A673 (cell line): ENCODE measurements around the gene CDC42BPB. TPM values are rescaled to one million over a fixed set of nuclear protein-coding genes. Genes with fewer than 3 reads are reported as not detected.

ENCODE experiments used
- BruUV-seq: library from RNA; stranded (reverse); fragments of 400-500 nt; replicated peaks from 2 replicates; lab custom pipeline; 2021; lab: Mats Ljungman, UMichigan
- CTCF ChIA-PET: fragments of 300-600 bp; sonication (Branson Sonifier 250); formaldehyde crosslinking; loops from one replicate; lab custom pipeline; 2022; ENCODE audit warnings: antibody characterized with exemption; lab: Charles Lee
- POLR2A ChIA-PET: fragments of 300-600 bp; sonication (Branson Sonifier 250); formaldehyde crosslinking; loops from one replicate; lab custom pipeline; 2022; ENCODE audit warnings: antibody characterized with exemption; ENCODE audit not compliant: low non-redundant PET; lab: Charles Lee
- DNase-seq: peaks from one replicate; pipeline ENCODE4 v3.0.0-alpha.2; 2015; ENCODE audit warnings: low spot score
- H3K27ac ChIP-seq: fragments of 200-600 bp; sonication (generic); 2 replicates; pipeline ENCODE4 v1.5.1; 2016; ENCODE audit warnings: mixed run types, low read depth, mild to moderate bottlenecking, mixed read lengths, antibody characterized with exemption, low read length; ENCODE audit not compliant: poor library complexity, severe bottlenecking
- H3K27me3 ChIP-seq: fragments of 200-600 bp; sonication (generic); replicated peaks from 2 replicates; pipeline ENCODE4 v1.6.1; 2017; ENCODE audit warnings: mixed run types, low read depth, mild to moderate bottlenecking, mixed read lengths, antibody characterized with exemption, low read length; ENCODE audit not compliant: insufficient read depth, poor library complexity
- H3K36me3 ChIP-seq: fragments of 200-600 bp; sonication (generic); 2 replicates; pipeline ENCODE4 v1.6.1; 2016; ENCODE audit warnings: mixed run types, mild to moderate bottlenecking, mixed read lengths, antibody characterized with exemption, low read length; ENCODE audit not compliant: insufficient read depth, poor library complexity, severe bottlenecking
- H3K4me1 ChIP-seq: fragments of 200-600 bp; sonication (generic); 2 replicates; pipeline ENCODE4 v1.6.1; 2017; ENCODE audit warnings: mixed run types, mild to moderate bottlenecking, mixed read lengths, antibody characterized with exemption, low read length; ENCODE audit not compliant: insufficient read depth, poor library complexity, severe bottlenecking
- H3K4me3 ChIP-seq: fragments of 200-600 bp; sonication (generic); 2 replicates; pipeline ENCODE4 v1.5.1; 2016; ENCODE audit warnings: low read depth, mixed run types, mild to moderate bottlenecking, mixed read lengths, low read length; ENCODE audit not compliant: poor library complexity, severe bottlenecking
- H3K9me3 ChIP-seq: fragments of 200-600 bp; sonication (generic); 2 replicates; pipeline ENCODE4 v1.6.1; 2016; ENCODE audit warnings: mixed run types, low read depth, mild to moderate bottlenecking, mixed read lengths, antibody characterized with exemption, low read length; ENCODE audit not compliant: poor library complexity, severe bottlenecking
- CTCF ChIP-seq: fragments of 300-800, 200-600 bp; sonication (generic); conservative IDR thresholded peaks from 2 replicates; pipeline ENCODE4 v1.5.1; 2017; ENCODE audit warnings: low read depth, mild to moderate bottlenecking, antibody characterized with exemption, low read length, moderate library complexity, mixed read lengths
- EZH2 ChIP-seq: fragments of 200-600 bp; sonication (generic); IDR thresholded peaks from 2 replicates; pipeline ENCODE4 v1.6.1; 2017; ENCODE audit warnings: borderline replicate concordance, low read depth, mild to moderate bottlenecking, mixed read lengths, antibody characterized with exemption, low read length; ENCODE audit not compliant: poor library complexity, severe bottlenecking
- intact Hi-C: fragments of 100-400 bp; cut with micrococcal nuclease; formaldehyde crosslinking; loops from one replicate; pipeline ENCODE4 v1.10.0; 2022; ENCODE audit not compliant: unreplicated experiment
- total RNA-seq: library from RNA; stranded (reverse); gene quantifications from 2 replicates; pipeline ENCODE4 v1.2.3, GENCODE V29; 2021

CDC42BPB gene
- total RNA-seq, 1 experiment from 2014 or later = 103 TPM

GRCh38 chr14:103059556-103059955 is 2.2 kb upstream of the CDC42BPB start:
- POLR2A ChIA-PET = no interaction called here
- H3K36me3 ChIP-seq = no peaks in the 10 kb centered on the region
- TF ChIP-seq CTCF (no peak), EZH2 (no peak)
- CTCF ChIA-PET = no interaction called here
- intact Hi-C loops = no loop called here
- H3K4me1 ChIP-seq = peaks cover 19% of the 10 kb centered on the region
- no peaks in the 10 kb centered on the region for H3K9me3 ChIP-seq
- H3K4me3 ChIP-seq = no peak overlapping the region
- no peak overlapping the region for H3K27ac ChIP-seq
- DNase-seq = no peak
- H3K27me3 ChIP-seq = no peaks in the 10 kb centered on the region
- BruUV-seq = no TSS peak

- Histone ChIP-seq H3K4me1 (peaks cover 19% of the 10 kb centered on the region), H3K4me3 (peak overlapping the region; percentile 94), H3K36me3 (no peaks in the 10 kb centered on the region), H3K27ac (peak overlapping the region; percentile 73), H3K27me3 (no peaks in the 10 kb centered on the region), H3K9me3 (no peaks in the 10 kb centered on the region)
- BruUV-seq = TSS peak; percentile 44
- TF ChIP-seq EZH2 (no peak), CTCF (no peak)
- ChIA-PET POLR2A (no interaction called here), CTCF (no interaction called here)
- DNase-seq = no peak
- intact Hi-C loops = no loop called here
Measured at GRCh38 chr14:103058164-103059055, 1.1 kb upstream of the CDC42BPB start.

- CTCF ChIA-PET = no interaction called here
Measured at GRCh38 chr14:103057028-103057371, 349 bp downstream of the CDC42BPB start.

More at GRCh38 chr14:103057028-103057371, 349 bp downstream of the CDC42BPB start:
- Histone ChIP-seq H3K27me3 (no peaks in the 10 kb centered on the region), H3K4me1 (peaks cover 24% of the 10 kb centered on the region), H3K36me3 (no peaks in the 10 kb centered on the region), H3K27ac (peak overlapping the region; percentile 82), H3K9me3 (no peaks in the 10 kb centered on the region), H3K4me3 (peak overlapping the region; percentile 84)
- no peak for TF ChIP-seq CTCF
- BruUV-seq = no TSS peak
- intact Hi-C loops = no loop called here
- DNase-seq = peak; percentile 27
- POLR2A ChIA-PET = no interaction called here
